ENCODE measurements around the gene MMP23B.
A peak's percentile ranks its signal among the peaks of the same experiment; 100 is the strongest.
"Not testable (repeated sequence)": the region's sequence is repeated elsewhere in the genome, so short reads cannot be mapped to it uniquely, and the experiment has no call there.

MMP23B gene

DNA sequence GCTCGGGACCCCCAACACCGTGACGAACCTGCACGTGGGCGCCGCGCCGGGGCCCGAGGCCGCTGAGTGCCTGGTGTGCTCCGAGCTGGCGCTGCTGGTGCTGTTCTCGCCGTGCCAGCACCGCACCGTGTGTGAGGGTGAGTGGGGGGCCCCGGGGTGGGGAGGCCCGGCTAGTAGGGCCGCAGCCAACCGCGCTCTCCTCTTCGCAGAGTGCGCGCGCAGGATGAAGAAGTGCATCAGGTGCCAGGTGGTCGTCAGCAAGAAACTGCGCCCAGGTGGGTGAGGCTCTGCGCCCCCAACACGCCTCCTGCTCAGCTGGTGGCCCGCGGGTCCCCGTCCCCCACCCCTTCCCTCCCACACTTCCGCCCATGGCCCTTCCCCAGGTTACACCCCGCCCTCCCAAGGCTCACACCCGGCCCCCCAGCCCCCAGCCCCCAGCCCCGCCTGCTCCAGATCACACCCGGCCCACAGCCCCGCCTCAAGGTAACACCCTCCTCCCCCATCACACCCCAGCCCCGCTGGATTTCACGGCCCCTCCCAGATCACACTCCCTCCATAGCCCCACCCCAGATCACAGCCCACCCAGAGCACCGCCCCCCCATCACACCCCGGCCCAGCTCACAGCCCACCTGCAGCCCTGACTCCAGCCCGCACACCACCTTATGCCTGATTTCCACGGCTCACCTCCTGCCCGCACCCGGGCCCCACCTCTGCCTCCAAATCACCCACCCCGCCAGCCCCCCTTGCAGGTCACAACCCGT lies 2.4 kb upstream of the MMP23B start:
- no peak for TF ChIP-seq Cebpa-rat (IDR thresholded peaks at IDR 0.05)
- Histone ChIP-seq H3K36me3 (peaks cover 4% of the 10 kb centered on the region; the same call in 1 of the 2 replicates), H3K4me1 (peaks cover 37% of the 10 kb centered on the region), H3K27ac (peak overlapping the region; percentile 93), H4K20me1 (peaks cover 10% of the 10 kb centered on the region), H3K27me3 (peaks cover 20% of the 10 kb centered on the region), H3K9ac (peak overlapping the region; percentile 84), H3K4me2 (peak overlapping the region; percentile 98), H3K4me3 (peak overlapping the region; percentile 76), H3K9me3 (no peaks in the 10 kb centered on the region)

DNA sequence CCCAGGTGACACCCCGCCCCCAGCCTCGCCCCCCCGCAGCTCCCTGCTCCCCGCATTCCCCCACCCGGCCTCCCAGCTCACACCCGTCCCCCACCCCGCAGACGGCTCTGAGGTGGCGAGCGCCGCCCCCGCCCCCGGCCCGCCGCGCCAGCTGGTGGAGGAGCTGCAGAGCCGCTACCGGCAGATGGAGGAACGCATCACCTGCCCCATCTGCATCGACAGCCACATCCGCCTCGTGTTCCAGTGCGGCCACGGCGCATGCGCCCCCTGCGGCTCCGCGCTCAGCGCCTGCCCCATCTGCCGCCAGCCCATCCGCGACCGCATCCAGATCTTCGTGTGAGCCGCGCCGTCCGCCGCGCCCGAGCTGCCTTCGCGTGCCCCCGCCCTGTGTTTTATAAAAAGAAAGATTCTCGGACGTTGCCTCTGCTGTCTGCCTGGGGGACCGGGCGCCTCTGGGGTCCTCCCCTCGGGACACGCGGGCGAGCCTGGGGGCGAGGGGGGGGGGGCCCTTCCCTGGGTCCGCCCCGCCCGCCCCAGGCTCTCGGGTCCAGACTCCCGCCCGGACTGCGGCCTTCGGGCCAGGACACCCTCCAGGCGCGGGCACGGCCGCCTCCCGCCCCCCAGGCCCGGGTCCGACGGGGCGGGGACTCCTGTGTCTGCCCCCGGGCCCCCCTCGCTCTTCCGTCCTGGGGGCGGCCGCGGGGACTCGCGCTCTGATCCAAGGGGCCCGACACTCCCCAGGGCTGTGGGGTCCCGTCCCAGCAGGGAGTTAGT lies 1.6 kb upstream of the MMP23B start:
- H3K4me3 ChIP-seq: peak overlapping the region; percentile 66
- peak overlapping the region; percentile 83 for H3K27ac ChIP-seq
- no peak for TF ChIP-seq Cebpa-rat (IDR thresholded peaks at IDR 0.05)
- H3K4me2 ChIP-seq: peak overlapping the region; percentile 98
- H3K27me3 ChIP-seq: peaks cover 20% of the 10 kb centered on the region
- no peaks in the 10 kb centered on the region for H3K9me3 ChIP-seq
- H3K9ac ChIP-seq: peak overlapping the region; percentile 79
- H3K4me1 ChIP-seq: peaks cover 37% of the 10 kb centered on the region
- H4K20me1 ChIP-seq: peaks cover 7% of the 10 kb centered on the region
- H3K36me3 ChIP-seq: peaks cover 4% of the 10 kb centered on the region; the same call in 1 of the 2 replicates

DNA sequence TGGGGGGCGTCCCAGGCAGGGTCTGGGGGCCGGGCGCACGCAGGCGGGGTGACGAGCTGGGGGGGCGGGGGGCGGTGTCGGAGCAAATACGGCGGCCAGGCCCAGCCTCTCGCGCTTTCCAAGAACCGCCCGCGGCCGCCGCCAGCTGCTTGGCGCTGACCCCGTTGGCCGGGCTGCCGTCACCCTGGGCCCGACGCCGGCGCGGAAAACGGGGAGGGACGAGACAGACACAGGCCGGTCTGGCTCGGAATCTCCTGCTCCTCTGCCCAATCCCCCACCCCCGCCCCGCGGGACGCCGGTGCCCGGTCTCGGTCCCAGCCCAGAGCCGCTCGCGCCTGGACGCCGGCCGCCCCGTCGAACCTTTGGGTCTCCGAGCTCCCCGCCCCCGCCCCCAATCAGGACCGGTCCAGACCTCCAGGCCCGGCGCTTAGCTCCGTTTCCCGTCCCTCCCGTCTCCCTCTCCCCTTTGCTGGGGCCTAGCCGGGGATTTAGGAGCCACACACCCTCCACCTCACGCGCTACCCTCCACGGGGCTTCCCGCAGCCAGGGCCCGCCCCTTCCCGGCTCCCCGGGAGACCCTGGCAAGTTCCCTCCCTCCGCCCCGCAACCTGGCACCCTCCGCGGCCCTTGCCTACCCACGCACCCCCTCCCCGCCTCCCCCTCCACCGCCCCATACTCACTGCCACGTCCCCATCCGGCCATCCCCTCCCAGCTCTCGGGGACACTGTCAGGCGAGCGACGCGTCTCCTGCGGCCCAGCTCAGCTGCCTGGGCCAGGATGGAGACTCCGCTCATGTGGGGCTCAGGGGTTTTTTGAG lies 800 bp upstream of the MMP23B start:
- Histone ChIP-seq H3K9me3 (no peaks in the 10 kb centered on the region), H3K4me3 (peak overlapping the region; percentile 66), H3K4me2 (peak overlapping the region; percentile 98), H4K20me1 (peaks cover 7% of the 10 kb centered on the region), H3K4me1 (peaks cover 37% of the 10 kb centered on the region), H3K27me3 (peaks cover 20% of the 10 kb centered on the region), H3K9ac (peak overlapping the region; percentile 79), H3K36me3 (peaks cover 4% of the 10 kb centered on the region; the same call in 1 of the 2 replicates), H3K27ac (peak overlapping the region; percentile 83)
- no peak for TF ChIP-seq Cebpa-rat (IDR thresholded peaks at IDR 0.05)

DNA sequence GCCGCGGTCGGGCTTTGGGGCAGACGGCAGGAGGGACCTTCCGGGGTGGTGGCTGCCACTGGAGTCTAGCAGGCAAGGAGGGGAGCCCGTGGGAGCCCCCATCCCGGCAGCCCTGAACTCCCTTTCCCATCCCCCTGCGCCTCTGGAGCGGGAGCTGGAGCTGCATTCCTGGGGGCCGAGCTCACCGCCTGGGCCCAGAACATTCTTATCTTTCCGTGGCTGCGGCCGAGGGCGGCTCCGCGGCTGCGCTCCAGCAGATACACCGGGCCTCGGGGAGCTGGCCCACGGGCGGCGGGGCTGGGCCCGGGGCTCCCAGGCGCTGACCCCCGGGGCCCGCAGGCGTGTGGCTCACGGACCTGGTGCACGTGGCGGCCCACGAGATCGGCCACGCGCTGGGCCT lies 1.4 kb downstream of the MMP23B start:
- peaks cover 30% of the 10 kb centered on the region for H3K4me1 ChIP-seq
- H3K36me3 ChIP-seq: peaks cover 19% of the 10 kb centered on the region
- H3K9me3 ChIP-seq, H3K4me2 ChIP-seq, H3K9ac ChIP-seq, H4K20me1 ChIP-seq, H3K4me3 ChIP-seq, H3K27ac ChIP-seq: not testable (repeated sequence)
- H3K27me3 ChIP-seq: peaks cover 20% of the 10 kb centered on the region

DNA sequence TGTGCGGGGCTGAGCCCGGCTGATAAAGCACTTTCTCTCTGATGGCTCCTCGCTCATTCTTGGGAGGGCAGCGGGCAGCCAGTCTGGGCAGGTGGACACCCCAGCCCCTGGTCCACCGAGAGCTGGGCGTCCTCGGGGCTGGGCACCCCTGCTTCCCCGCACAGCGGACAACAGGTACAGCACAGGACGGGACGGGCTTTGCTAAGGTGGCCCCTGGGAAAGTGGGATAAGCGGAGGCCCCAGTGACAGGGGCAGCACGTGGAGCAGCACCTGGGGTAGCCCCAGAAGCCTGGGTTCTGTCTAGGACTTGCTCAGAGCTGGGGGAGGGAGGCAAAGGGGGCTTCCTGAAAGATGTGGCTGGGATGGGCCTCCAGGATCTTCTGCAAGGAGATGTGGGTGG lies 2.6 kb downstream of the MMP23B start:
- not testable (repeated sequence) for H3K27ac ChIP-seq, H3K4me2 ChIP-seq, H3K9me3 ChIP-seq, H4K20me1 ChIP-seq, H3K4me3 ChIP-seq, H3K9ac ChIP-seq
- Histone ChIP-seq H3K36me3 (peaks cover 30% of the 10 kb centered on the region), H3K4me1 (peaks cover 20% of the 10 kb centered on the region), H3K27me3 (peaks cover 20% of the 10 kb centered on the region)

DNA sequence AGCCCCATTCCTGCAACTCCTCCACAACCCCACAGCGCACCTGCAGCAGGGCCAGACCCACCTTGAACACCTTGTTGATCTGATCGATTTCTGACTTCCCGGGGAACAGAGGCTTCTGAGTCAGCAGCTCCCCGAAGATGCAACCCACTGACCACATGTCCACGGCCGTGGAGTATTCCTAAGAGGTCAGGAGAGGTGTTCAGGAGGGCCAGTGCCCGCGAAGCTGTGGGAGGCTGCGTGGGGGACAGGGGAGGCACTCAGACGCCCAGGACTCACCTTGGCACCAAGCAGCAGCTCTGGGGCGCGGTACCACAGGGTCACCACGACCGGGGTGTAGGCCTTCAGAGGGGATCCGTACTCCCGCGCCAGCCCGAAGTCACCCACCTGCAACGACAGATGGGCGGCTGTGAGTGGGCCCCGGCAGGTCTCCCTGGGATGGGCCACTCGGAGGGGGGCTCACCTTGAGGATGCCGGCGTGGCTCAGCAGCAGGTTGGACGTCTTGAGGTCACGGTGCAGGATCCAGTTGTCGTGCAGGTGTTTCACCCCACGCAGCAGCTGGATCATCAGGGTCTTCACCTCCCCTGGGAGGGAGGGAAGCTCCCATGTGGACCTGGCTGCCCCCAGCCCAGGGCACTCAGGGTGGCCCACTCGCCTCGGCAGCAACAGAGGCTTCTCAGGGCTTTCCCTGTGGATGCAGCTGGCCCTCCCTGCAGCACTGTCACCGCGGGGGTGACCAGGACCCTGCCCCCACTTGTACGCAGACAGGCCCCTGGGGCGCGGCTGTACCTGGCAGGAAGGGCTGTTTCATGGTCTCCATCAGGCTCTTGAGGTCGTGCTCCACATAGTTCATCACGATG lies 4.9 kb downstream of the MMP23B start:
- peaks cover 35% of the 10 kb centered on the region for H3K36me3 ChIP-seq
- not testable (repeated sequence) for H3K27ac ChIP-seq, H3K27me3 ChIP-seq, H3K4me2 ChIP-seq, H3K9me3 ChIP-seq, H4K20me1 ChIP-seq, H3K4me1 ChIP-seq, H3K4me3 ChIP-seq, H3K9ac ChIP-seq

DNA sequence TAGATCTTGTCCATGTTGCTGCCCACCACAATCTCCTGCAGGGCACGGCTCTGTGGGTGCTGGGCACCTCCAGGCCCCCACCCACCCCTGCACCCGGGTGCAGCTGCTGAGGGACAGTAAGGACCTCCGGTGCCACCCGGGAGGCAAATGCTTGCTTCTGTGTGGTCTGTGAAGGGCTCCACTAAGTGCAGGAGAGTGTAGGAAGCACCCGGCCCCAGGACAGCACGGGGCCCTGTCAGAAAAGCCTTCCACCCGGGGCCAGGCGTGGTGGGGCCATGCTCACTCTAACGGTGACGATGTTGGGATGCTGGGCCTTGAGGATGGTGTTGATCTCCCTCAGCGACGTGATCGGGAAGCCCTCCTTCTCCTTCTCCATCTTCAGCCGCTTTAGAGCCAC lies 5.5 kb downstream of the MMP23B start:
- peaks cover 35% of the 10 kb centered on the region for H3K36me3 ChIP-seq

DNA sequence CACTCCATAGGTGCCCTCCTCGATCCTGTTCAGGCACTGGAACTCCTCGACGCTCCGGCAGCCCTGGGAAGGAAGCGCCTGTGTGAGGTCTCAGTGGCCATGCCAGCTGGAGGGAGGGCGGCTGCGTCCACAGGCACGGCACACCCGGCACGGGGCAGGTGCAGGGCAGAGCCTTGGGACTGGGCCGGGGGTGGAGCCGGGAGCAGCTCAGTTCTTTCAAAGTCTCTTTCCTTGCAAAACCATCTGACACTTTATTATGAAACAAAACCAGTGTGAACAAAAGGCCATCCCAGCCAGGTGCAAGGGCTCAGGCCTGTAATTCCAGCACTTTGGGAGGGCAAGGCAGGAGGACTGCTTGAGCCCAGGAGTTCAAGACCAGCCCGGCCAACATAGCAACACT lies 6.6 kb downstream of the MMP23B start:
- H3K9ac ChIP-seq, H3K4me2 ChIP-seq, H3K4me1 ChIP-seq, H3K4me3 ChIP-seq, H3K9me3 ChIP-seq, H3K27me3 ChIP-seq, H4K20me1 ChIP-seq, H3K27ac ChIP-seq: not testable (repeated sequence)
- H3K36me3 ChIP-seq: peaks cover 35% of the 10 kb centered on the region

More for the DNA sequence above, 5.5 kb downstream of the MMP23B start:
- H3K27me3 ChIP-seq, H3K4me3 ChIP-seq, H4K20me1 ChIP-seq, H3K9me3 ChIP-seq, H3K4me2 ChIP-seq, H3K4me1 ChIP-seq, H3K9ac ChIP-seq, H3K27ac ChIP-seq: not testable (repeated sequence)

DNA sequence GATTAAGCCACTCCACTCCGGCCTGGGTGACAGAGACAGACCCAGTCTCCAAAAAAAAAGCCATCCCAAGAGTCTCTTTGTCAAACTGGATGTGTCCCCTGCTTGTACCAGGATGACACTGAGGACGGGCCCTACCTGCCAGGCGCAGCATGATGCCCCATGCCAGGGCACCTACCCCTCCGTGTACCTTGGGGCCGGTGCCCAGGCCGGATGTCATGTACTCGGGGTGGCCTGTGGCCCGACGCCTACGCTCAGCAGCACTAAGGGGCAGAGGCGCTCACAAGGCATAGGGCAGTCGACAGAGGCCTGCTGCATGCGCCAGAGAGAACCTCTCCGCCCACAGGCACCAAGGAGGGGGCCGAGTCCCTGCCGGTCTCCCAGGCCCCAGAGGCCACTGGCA lies 7.4 kb downstream of the MMP23B start:
- peaks cover 35% of the 10 kb centered on the region for H3K36me3 ChIP-seq
- H3K9ac ChIP-seq, H3K27ac ChIP-seq, H3K9me3 ChIP-seq, H3K4me3 ChIP-seq, H4K20me1 ChIP-seq, H3K27me3 ChIP-seq, H3K4me1 ChIP-seq, H3K4me2 ChIP-seq: not testable (repeated sequence)

DNA sequence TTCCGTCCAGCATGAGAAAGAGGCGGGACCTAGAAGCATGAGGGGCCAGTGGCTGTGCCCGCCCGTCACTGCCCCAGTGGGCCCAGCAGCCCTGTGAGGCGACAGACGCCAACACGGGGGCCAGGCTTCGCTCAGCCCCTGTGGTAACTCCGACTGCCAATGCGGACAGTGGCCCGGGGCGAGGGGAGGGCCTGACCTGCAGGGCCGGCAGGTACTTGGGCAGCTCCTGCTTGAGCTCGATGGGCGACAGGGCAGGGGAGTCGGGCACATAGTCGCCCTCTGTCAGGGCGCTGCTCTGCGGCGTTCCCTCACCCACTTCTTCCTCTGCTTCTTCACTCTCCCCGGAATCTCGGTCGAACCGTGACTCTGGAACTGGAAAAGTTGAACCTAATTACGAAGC lies 8.1 kb downstream of the MMP23B start:
- not testable (repeated sequence) for H3K4me2 ChIP-seq, H3K9ac ChIP-seq, H3K9me3 ChIP-seq, H3K4me1 ChIP-seq, H3K27me3 ChIP-seq, H4K20me1 ChIP-seq, H3K27ac ChIP-seq, H3K4me3 ChIP-seq
- H3K36me3 ChIP-seq: peaks cover 35% of the 10 kb centered on the region

DNA sequence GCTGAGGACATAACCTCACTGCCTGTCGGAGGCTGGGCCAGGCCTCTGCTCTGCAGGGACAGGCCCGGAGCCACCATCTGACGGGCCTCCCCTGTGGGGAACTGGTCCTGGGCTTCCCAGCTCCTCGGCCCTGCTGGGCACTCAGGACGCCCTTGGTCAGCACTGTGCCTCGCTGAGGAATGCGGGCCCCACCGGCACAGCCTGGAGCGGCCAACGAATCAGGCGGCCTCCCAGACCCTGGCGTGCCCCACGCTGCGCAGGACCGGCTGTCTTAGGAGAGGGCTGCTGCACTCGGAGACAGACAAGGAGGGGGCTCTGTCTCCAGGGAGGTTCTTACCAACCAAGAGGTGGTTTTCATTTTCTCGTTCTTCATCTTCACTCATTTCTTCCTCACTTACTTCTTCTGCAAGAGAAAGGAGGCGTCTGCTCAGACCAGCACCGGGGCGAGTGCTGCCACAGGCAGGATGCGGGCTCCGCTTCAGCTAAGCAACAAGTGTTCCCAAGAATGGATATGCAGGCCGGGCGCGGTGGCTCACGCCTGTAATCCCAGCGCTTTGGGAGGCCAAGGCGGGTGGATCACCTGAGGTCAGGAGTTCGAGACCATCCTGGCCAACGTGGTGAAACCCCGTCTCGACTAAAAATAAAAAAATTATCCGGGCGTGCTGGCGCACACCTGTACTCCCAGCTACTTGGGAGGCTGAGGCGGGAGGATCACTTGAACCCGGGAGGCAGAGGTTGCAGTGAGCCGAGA lies 8.9 kb downstream of the MMP23B start:
- not testable (repeated sequence) for H3K27me3 ChIP-seq, H3K9me3 ChIP-seq, H3K4me3 ChIP-seq, H3K4me2 ChIP-seq, H3K9ac ChIP-seq, H3K4me1 ChIP-seq, H3K27ac ChIP-seq, H4K20me1 ChIP-seq
- peaks cover 39% of the 10 kb centered on the region for H3K36me3 ChIP-seq

DNA sequence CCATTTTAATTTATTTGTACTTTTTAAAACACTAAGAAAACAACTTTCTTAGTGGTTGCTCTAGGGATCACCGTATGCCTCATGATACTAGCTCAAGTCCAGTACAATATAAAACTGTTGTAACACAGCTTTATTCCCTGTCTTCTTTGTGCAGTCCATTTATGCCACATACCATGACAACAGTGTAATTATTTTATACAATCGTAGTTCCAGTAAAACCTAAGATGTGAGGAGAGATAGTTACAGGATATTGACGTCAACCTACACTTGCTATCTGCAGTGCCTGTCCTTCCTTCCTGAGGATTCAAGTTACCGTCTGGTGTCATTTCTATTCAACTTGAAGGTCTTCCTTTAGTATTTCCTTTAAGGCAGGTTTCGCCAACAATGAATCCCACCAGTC lies 14.4 kb downstream of the MMP23B start:
- not testable (repeated sequence) for H3K4me1 ChIP-seq, H3K27me3 ChIP-seq
- H3K36me3 ChIP-seq: peaks cover 54% of the 10 kb centered on the region

More for the DNA sequence above, 14.4 kb downstream of the MMP23B start:
- not testable (repeated sequence) for H3K4me3 ChIP-seq, H3K9me3 ChIP-seq, H4K20me1 ChIP-seq, H3K9ac ChIP-seq, H3K27ac ChIP-seq, H3K4me2 ChIP-seq

Data from BLaER1 (cell line).